HG02678 (cell line): ENCODE results near the gene EDA.

Source experiments
- ATAC-seq: cut with Tn5 transposase; IDR thresholded peaks from one replicate; pipeline ENCODE4 v1.9.1; 2021; ENCODE audit warnings: mild to moderate bottlenecking, moderate library complexity; ENCODE audit not compliant: unreplicated experiment

EDA gene

DNA sequence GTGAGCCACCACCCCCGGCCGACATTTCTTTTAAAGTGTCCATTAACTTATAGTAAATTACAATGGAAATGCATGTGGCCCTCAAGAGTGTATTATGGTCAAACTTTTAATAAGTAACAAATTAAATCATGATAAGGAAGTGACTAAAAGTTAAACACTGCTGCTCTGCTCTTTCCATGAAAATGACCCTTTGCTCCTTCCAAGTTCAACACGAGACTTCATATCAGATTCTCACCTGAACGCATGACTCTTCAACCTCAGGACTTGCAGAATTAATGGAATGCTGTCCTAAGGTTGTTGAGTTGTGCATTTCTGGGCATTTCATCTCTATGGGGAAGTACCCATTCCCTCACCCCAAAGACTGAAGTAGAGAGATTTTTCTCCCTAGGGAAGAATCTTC, 406.7 kb downstream of the EDA start:
- ATAC-seq = no peak

DNA sequence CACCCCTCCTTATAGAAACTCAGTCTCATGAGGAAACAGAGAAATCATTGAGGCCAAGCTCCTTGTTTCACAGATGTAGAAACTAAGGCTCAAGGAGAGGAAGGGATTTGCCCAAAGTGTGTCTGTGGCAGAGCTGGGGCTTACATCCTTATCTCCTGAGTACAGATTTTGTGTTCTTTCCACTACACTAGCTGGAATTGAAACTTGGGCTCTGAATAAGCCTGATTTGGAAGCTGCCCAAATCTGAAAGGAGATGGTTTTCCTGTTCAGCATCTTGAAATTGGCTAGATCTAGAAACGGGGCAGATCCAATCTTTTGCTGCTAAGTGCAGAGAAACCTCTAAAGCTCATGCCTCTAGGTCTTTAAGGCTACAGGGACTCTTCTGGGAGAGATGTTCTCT, 409.6 kb downstream of the EDA start:
- ATAC-seq = no peak

DNA sequence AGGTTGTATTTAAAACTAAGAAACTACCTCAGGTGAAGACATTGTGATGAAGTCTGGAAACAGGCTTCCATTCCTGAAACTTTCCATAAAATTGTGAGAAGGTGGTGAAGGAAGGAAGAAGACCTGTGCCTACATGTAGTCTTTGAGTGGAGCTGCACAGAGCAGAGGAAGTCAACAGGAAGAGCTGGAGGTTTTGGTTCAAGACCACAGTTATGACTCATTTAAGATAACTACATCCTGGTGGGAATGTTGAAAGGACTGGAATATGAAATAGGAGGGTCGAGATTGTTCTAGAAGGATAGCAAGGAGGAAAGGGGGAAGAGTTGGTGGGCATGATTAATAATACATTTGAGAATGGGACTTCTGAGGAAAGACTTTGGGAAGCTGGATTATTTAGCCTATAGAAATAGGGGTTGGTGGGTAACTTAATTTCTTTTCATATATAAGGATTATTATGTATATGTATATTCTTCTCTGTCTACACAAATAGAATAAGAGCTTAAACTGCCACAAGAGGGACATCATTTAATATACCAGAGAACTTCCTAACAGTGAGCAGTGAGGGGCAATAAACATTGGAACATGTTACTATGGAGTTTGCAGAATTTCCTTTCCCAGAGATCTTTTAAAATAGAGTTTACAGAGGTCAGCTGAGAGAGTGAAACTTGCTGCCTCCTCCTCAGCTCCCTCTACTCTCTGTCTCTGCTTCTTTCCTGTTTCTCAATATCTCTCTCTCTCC, 410.4 kb downstream of the EDA start:
- ATAC-seq = no peak

DNA sequence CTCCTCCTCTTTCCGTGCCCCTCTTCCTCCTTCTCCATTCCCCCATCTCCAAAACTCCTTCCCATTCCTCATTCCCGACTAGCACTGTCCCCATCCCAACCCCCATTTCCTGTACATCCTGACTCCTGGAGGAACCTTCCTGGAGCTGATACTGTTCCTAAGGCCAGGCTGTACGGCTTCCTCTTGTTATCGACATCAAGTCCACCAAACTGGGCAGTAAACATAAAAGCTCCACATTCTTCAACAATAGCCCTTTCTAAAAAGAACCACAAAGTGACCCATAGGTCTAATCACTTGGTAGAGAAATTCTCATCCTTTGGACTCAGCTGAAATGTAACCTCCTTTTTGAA, 410.9 kb downstream of the EDA start:
- ATAC-seq = no peak

DNA sequence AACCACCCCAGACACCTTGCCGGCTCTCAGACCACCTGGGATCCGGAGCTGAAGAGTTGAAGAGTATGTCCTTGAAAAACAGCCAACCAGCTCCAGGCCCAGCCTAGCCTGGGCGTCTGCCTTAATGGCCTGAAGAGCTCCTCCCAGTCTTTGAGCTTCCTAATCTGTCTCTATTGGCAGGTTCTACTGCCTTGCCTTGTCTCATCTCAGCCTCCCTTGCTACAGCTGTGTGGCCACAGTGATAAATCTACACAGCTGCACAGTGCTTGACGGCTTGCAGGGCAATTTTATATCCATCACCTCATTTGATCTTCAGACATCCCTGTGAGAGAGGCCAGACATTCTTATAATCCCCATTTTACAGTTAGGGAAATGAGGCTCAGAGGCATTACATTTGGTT, 413.9 kb downstream of the EDA start:
- ATAC-seq = no peak

DNA sequence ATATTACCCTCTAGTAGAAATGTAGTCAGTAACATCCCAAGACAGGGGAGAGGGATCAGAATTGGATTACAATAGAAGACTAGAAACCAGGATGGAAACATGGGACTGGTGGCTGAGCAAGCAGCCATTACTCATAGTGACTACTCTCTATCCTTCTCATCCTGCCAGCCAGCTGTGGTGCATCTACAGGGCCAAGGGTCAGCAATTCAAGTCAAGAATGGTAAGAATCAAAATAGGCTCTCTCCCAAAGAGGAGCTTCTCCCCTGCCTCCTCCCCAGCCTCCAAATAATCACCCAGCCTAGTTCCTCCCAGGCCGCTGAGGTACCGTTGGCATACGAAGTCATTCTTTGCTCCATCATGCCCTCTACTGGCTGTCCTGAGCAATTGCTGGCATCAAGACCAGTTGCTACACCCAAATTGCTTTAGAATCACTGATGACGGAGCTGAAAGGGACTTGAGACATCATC, 414.4 kb downstream of the EDA start:
- peak; percentile 74 for ATAC-seq

DNA sequence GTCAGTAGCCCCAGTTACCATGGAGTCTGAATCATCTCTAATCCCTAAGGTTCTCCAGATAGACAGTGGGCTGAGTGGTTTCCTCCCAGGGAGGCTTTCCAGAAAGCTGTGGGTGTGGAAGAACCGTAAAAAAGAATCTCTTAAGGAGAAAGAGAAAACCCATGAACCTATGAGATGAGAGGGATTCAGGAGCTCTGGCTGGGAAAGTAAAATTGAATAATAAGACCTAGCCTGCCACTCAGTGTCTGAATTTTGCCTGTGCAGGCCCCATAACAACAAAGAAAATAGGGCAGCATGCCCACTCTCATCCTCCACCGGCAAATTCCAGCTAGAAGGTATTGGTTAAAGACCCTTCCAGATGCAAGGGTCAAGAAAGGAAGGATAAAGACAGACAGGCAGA, 416.9 kb downstream of the EDA start:
- ATAC-seq = no peak

DNA sequence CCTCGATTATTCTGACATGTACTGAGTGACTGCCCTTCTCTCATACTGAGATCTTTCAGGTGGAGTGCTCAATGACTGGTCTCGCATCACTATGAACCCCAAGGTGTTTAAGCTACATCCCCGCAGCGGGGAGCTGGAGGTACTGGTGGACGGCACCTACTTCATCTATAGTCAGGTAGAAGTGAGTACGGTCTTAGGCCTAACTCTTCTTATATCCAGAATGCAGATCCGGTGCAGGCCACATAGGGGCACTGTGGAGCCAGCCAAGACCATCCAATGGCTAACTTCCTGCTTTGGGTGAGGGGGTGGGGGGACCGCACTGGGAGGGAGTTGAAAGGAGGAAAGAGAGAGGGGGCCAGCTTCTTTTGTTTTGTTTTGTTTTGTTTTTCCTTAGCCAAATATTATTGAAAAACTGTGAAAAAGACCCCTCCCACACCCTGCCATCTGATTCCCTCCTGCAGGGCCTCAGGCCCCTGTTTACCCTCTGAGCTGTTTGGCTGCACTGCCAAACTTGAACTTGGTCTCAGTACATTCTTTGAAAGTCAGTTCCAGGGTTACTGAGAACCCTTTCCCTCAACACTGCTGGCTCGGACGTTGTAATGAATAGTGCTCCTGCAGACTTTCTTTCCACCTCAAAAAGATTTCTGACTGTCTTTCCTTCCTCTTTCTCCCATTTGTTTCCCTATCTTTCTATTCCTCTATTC, 417.6 kb downstream of the EDA start:
- no peak for ATAC-seq

DNA sequence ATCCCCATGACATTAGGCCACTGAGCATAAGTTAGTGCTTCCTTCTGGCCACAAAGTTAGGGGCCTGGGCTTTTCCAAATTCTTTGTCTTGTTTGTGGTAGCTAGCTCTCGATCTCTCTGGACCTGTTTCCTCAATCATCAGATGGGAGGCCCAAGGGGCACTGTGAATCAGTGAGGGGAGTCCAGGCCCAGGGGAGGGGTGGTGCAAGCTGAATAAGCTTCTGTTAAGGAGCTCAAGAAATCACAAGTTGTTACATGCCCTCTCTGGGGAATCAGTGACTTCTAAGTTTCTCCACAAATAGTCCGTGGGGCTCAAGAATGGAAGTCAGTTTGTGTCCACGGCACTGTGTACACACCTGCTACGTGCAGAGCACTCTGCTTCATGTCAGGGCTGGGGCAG, 418.7 kb downstream of the EDA start:
- ATAC-seq = no peak

DNA sequence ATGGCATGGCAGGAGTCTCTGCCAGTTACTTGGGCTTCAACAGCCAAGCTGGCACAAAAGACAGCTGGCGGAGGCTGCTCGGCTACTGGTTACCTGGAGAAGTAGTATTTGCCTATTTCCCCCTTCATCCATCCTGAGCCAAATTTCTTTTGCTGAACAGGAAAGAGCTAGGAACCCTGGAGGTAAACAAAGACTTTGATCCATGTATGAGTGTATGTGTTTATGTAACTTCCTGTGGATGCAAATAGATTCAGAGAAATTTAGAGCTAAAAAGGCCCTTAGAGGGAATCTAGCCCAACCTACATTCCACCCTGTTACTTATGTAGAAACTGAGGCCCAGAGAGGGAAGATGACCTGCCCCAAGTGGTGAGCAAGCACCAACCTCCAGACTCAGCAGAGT, 422.6 kb downstream of the EDA start:
- no peak for ATAC-seq

DNA sequence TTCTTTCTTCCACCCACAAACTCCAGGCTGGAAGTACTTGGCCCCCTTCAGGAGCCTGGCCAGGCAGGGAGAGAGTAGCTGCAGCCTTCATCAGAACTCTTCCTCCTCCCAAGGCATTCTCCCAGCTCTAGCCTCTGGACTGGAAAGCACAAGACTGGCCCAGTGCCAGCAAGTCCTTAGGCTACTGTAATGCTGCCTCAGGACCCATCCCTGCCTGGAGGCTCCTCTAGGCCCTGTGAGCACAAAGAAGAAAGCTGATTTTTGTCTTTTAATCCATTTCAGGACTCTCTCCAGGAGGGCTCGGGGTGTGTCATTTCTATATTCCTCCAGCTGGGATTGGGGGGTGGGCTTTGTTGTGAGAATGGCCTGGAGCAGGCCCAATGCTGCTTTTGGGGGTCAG, 423.0 kb downstream of the EDA start:
- ATAC-seq = no peak

DNA sequence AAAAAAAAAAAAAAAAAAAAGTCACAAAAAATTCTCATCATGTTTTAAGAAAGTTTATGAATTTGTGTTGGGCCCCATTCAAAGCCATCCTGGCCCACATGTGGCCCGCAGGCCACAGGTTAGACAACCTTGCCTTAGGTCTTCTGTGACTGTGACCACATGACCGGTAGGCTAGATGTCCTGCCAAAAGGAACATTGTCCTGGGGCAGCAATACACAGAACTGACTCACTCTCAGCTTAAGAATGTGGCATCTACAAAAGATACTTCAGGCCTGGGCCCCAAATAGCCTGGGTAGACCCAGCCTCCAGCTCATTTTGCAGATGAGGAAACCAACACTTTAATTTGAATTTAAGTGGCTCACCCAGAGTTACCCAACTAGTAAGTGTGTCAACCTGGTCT, 423.8 kb downstream of the EDA start:
- ATAC-seq = no peak

DNA sequence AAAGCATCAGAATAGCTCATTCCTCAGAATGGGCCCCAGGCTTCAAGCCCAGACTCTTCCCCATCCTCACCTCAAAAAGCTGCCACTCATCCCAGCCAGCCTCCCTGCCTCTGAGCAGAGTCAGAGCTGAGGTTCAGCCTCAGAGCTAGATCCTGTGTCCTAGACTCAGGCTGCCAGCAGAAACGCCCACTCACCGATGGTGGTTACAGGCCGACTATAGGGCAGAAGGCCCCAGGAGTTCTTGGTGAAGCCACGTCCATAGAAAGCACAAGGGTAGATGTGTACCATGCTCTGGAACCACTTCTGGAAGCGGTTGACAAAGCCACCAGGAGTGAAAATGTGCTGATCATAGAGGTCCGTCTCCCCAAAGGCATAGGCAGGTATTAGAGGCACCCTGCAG, 426.1 kb downstream of the EDA start:
- ATAC-seq = no peak

DNA sequence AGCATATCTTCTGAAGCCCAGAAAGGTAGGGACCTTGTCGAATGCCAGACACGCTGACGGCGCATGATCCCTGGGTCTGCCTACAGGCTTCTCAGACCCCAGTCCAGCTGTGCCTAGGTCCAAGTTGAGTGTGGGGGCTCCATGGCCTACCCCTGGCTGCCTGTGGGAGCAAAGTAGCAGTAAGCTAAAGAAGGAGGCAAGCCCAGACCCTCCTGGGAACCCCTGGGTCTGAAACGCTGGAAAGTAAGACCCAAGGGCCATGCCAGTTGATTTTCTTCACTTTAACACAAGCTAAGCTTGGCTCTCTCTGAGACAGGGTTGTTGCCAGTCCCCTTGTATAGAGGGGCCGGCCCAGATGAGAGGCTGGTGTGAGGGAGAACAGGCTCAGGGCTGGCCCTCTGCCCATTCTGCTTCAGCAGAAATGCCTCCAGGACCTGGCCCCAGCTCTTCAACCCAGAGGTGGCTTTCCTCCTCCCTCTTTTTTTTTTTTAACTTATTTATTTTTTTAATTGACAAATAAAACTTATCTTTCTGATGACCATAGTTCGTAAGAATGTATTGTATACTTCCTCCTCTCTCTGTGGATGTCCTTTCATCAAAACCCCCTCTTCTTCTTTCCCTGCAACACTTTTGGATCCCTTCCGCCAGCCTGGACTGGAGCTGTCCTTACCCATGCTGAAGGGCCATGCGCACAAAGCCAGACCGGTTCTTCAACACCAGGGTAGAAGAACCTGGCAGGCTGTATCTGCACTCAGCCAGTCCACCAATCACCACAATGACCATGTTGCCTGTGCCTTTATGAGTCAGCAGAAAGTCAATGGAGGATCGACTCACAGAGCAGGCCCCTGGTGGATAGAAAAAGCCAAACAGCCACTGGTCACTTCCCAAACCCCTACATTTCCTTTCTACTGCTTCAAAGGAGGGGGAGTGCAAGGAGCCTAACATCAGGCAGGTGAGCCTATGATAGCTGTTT, 426.8 kb downstream of the EDA start:
- ATAC-seq = no peak

DNA sequence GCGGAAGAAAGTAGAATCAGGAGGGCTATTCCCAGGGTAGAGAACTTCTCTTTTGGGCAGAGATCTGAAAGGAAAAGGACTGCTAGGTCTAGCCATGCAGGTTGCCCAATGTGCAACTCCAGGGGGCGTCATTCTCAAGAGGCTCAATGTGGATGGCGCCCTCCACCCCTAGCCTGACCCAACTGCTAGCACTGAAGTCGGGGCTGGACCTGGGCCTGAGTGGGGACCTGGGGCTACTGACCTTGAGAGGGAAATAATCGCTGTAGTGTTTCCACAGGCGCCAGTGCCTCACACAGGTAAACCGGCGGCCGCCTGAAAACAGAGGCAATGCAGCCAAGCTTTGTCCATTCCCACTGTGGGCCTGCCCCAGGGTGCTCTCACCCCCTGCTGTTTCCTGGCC, 427.8 kb downstream of the EDA start:
- ATAC-seq = no peak

DNA sequence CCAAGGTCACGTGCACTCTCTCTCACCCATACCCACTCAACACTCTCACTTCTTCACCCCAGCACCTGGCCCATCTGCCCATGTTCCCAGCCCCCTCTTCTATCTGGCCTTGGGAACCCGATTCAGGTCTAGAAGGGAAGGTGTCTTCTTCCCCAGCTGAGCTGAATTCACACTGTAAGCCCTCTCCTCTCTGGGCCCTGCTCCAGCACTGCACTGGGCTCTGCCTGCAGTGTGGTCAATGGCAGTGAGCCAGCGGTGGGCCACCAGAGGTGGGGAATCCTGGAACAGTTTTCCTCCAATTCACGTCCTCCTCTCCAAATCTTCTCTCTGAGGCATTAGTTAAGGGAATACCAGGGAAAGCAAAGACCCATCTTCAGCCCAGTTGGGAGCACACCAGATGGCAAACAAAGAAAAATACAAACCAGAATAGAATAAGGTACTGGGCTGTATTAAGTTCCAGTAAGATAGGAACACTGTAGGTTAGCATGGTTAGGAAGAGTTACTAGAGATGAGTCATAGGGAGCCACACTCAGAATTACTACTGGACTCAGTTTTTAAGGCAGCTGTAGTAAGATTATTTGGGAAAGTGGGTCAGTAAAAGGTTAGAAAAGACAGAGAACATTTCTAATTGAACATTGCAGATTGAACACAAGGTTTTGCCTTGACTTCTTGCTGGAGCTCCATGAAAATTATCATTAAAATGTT, 428.8 kb downstream of the EDA start:
- ATAC-seq = no peak

DNA sequence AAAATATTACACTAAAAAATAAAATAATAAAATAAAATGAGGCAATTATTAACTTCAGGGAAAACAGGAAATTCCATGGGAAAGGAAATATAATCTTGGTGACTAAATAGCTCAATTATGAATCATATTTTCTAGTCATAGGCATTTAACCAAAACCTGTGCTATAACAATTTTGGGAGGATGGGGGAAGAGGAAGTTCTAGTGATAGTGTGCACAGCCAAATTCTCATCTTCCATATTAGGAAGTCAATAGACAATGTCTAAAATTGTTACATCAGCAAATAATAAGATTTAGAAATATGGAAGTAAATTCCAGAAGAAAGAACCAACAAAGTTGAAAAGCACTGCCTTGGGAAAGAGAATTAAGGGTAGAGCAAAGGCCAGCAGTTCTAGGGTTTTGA, 431.1 kb downstream of the EDA start:
- no peak for ATAC-seq

DNA sequence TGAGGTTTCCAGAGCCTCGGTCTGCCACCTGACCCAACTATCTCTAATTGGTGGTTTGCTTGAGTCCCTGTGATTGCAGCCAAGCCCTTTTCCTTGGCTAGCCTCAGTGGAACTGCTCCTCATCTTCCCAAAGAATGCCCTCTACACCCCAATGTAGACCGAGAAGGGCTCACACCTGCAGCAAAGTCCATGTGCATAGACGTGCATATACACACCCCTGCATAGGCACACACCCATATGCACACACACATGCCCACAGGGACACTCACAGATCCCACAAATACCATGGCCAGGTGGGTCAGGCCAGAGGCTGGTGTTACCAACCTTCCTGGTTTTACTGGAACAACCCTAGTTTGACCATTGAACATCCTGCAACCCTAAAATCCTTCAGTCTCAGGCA, 433.5 kb downstream of the EDA start:
- ATAC-seq = no peak

DNA sequence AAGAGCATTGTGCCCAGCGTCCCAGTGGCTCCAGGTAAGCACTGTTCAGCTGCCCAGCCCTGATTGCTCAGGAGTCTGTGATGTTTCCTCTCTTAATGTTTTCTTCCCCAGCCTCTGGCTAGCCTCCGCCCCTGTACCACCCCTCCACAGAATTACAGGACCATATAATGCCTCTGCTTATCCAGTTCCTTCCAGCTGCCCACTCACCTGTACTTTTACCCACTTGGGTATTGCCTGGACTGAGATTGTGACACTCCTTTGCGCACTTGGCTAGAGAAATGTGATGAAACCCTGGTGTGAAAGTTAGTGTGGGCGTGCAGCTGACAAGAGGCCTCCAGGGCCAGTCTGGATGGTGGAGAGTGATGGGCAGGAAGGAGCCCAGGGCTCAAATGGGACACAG, 434.0 kb downstream of the EDA start, which contains the start of gene AWAT2:
AWAT2 (minus strand) TSS at position 14 of the 400 bp plus-strand sequence; CDS start at position 8, 6 bp downstream.
- ATAC-seq = no peak

DNA sequence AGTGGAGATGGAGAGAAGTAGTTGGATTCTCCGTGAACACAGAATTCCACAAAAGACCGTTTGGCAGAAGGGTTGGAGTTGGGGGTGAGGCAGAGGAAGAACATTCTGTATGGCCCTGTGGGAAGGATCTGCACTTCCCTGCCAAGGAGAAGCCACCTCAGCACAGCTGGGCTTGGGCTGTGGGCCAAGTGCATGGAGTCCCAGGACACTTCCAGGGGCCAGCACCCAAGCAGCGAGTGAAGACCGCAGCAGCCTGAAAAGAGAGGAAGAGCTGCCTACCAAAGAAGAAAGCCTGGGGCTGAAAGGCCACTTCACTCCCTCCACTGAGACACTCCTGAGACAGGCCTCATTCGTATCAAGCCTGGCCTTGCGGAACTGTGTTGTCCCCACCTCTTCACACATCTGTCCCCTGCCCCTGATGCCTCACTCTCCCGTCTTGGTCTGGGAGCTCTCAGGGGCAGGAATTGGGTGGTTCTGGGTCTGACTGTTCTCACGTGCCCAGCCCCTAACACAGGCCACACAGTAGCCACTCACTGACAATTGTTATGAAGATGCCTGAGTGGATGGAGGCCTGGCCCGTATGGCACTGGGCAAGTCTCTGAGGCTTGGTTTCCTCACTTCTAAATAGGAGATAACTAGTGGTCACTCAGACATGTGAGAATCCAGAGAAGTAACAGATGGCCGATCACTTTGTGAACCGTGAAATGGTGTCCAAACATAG, 437.1 kb downstream of the EDA start:
- no peak for ATAC-seq
